GM10266 (cell line): ENCODE results near the gene ZNF133.
"Not testable (repeated sequence)": the region's sequence is repeated elsewhere in the genome, so short reads cannot be mapped to it uniquely, and the experiment has no call there.

Experiments
- DNase-seq: peaks from one replicate; pipeline ENCODE4 v3.0.0; 2012; ENCODE audit errors: extremely low spot score
- TF ChIP-seq, protein P1 (sequence below): IDR thresholded peaks from 2 replicates; pipeline ENCODE4 v1.5.1; 2012; ENCODE audit warnings: mild to moderate bottlenecking, low read depth; ENCODE audit not compliant: control insufficient read depth, insufficient read depth; ENCODE audit errors: missing control alignments

The ZNF133 gene

DNA sequence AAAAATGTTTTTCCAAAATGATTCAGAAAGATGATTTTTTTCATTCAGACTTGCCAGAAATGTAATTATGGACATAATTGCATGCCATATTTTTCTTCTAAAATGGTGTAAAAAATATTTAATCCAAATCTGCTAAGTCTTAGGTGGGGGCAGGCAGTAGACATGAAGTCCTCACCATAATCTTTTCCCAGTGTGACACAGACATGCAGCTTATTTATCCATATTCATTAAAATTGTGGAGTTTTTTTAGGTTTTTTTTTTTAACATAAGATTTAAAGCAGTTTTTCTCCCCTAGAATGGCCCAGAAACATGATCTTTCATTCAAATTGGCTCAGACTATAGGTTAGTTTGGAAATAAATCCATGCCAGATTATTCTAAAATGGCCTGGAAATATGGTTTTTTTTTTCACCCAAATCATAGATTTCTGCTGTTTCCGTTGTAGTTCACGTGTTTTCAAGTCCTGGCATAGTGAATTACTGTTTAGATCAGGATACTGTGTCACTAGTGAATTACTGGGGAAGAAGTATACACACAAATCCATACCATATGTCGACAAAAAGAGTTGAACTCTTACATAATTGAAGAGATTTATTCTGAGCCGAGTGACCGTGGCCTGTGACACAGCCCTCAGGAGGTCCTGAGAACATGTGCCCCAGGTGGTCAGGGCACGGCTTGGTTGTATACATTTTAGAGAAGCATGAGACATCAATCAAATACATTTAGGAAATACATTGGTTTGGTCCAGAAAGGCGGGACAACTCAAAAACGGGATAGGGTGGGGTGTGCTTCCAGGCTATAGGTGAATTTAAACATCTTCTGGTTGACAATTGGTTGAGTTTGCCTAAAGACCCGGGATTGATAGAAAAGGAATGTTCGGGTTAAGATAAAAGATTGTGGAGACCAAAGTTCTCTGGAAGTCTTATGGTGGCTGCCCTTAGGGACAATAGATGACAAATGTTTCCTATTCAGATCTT, 33.9 kb downstream of the ZNF133 start:
- TF ChIP-seq, protein P1, sequence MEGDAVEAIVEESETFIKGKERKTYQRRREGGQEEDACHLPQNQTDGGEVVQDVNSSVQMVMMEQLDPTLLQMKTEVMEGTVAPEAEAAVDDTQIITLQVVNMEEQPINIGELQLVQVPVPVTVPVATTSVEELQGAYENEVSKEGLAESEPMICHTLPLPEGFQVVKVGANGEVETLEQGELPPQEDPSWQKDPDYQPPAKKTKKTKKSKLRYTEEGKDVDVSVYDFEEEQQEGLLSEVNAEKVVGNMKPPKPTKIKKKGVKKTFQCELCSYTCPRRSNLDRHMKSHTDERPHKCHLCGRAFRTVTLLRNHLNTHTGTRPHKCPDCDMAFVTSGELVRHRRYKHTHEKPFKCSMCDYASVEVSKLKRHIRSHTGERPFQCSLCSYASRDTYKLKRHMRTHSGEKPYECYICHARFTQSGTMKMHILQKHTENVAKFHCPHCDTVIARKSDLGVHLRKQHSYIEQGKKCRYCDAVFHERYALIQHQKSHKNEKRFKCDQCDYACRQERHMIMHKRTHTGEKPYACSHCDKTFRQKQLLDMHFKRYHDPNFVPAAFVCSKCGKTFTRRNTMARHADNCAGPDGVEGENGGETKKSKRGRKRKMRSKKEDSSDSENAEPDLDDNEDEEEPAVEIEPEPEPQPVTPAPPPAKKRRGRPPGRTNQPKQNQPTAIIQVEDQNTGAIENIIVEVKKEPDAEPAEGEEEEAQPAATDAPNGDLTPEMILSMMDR = no peak
- no peak for DNase-seq

DNA sequence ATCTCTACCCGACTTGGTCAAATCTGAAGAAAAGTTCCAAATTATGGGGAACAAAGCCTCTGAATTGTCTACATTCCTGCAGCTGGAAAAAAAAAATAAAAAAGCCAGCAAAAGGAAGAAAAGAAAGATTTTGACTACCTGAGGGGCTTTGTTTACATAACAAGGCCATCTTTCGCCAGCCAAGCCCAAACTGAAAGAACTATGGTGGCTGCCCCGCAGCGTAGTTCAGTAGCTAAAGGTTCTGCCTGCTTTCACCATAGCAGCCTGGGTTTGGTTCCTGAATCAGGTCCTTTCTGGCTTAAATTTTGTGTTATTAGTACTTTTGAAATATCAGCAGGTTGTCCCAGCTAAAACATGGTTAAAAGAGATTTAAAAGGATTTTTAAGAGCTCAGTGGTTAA, 35.4 kb downstream of the ZNF133 start:
- TF ChIP-seq, protein P1 = no peak

DNA sequence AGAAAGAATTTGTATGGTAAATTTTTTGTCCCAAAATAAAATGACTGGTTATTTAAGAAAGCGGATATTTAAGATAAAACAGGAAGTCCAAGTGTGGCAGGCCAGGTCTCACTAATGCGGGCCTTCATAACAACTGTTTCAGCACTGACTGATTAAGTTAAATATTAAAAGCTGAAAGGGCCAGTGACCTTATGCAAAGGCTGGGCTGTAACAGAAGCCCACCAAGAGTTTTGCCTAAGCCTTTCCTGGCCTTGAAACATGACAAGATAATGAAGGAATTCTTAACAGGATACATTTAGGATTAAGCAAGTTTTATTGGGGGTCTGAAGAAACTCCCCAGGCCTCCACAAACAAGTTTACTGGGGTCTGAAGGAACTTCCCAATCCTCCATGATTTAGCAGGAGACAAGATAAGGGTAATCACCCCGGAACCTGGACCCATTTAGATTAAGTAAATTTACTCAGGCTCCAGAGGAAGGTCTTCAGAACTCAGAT, 36.3 kb downstream of the ZNF133 start:
- TF ChIP-seq, protein P1 = no peak
- DNase-seq = no peak

More for the DNA sequence above, 35.4 kb downstream of the ZNF133 start:
- no peak for DNase-seq

DNA sequence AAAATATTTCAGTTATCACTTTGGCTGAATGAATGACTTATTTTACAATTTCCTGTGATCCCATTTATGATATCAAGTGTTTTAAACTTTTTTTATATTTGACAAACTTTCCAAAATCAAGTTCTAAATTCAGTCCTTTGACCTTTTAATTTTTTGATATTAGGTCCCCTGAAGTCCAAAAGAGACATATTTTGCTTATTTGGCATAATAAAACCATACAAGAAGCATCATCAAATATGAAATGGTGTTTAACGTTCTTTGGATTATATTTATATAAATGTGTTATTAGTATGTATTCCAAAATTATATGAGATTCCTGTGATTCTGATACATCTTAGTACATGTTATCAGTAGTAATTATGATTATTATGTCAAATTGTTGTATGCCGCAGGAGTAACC, 38.7 kb downstream of the ZNF133 start:
- TF ChIP-seq, protein P1 = no peak
- no peak for DNase-seq

DNA sequence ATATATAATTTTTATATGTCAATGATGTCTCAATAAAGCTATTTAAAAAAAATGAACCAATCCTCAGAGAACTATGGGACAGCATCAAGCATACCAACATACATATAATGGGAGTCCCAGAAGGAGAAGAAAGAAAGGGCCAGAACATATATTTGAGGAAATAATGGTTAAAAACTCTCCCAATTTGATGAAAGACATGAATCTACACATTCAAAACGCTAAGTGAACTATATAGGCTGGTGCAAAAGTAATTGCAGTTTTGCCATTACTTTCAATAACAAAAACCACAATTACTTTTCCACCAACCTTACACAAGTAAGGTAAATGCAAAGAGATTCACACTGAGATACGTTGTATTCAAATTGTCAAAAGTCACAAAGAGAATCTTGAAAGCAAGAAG, 43.4 kb downstream of the ZNF133 start:
- TF ChIP-seq, protein P1 = no peak
- no peak for DNase-seq

DNA sequence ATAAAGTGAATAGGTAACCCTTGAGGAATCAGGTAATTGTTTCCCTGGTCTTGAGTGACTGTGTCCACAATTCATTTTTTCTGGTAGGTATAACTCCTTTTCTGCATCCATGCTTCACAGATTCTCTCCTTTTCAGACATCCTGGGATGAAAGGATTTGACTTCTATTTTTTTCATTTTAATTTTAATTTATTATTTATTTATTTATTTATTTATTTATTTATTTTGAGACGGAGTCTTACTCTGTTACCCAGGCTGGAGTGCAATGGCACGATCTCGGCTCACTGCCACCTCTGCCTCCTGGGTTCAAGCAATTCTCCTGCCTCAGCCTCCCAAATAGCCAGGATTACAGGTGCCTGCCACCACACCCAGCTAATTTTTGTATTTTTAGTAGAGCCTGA, 61.4 kb downstream of the ZNF133 start:
- not testable (repeated sequence) for DNase-seq

DNA sequence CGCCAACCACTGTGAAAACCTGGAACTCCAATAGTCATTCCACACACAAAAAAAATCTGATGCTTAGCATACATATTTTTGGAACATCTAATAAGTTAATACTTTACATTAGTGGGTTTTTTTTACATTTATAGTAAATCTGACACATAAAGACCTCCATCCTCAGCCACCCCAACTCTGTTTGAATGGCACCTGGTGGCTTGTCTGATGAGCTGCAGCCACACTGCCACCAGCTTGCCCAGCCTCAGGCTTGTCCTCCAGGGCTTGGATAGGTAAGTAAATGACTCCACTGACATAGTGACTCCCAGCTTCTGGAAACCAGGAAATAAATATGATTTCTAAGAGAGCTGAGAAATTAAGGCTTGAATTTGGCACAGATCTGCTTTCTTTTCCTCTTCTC, 71.5 kb downstream of the ZNF133 start:
- DNase-seq = no peak
- TF ChIP-seq, protein P1 = no peak
